ENCODE data around the gene APOBEC4. TPM values are rescaled to one million over a fixed set of nuclear protein-coding genes. Genes with fewer than 3 reads are reported as not detected.
A peak's percentile ranks its signal among the peaks of the same experiment; 100 is the strongest.

APOBEC4 gene
- total and polyA plus RNA-seq, 4 donors = 1.4 to 5.3 (median 3.1) TPM

DNA sequence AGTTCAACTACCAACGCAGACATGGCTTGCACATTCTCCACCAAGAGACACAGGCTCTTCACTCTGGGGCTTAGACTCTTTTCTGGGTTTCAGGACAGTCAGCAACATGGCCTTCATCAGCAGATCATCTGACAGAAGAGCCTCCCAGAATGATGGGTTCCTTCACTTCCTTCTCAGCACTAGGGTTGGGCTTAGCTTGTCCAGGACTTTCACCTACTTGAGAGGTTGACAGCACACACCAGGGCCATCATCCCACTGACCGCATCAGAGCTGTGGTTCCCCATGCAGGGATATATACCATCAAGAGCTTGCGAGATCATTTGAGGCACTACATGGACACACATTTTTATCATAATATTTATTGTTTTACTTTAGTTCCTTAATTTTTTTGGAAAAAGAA lies 52.5 kb downstream of the APOBEC4 start:
- H3K27ac ChIP-seq (ENCODE audit: low read depth in 1 of 2, low read length in 1 of 2) = peak overlapping the region in 1 of 2 donors; percentile 48
- no peak overlapping the region for H3K9ac ChIP-seq (ENCODE audit: insufficient read depth in 1 of 2, low read length in 2 of 2)
- H3K36me3 ChIP-seq (ENCODE audit: control insufficient read depth in 4 of 4, insufficient read depth in 4 of 4, low read length in 4 of 4) = no peaks in the 10 kb centered on the region
- TF ChIP-seq, protein P1, sequence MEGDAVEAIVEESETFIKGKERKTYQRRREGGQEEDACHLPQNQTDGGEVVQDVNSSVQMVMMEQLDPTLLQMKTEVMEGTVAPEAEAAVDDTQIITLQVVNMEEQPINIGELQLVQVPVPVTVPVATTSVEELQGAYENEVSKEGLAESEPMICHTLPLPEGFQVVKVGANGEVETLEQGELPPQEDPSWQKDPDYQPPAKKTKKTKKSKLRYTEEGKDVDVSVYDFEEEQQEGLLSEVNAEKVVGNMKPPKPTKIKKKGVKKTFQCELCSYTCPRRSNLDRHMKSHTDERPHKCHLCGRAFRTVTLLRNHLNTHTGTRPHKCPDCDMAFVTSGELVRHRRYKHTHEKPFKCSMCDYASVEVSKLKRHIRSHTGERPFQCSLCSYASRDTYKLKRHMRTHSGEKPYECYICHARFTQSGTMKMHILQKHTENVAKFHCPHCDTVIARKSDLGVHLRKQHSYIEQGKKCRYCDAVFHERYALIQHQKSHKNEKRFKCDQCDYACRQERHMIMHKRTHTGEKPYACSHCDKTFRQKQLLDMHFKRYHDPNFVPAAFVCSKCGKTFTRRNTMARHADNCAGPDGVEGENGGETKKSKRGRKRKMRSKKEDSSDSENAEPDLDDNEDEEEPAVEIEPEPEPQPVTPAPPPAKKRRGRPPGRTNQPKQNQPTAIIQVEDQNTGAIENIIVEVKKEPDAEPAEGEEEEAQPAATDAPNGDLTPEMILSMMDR (IDR thresholded peaks at IDR 0.05; ENCODE audit: control extremely low read depth, extremely low read depth) = no peak
- H3K4me1 ChIP-seq (ENCODE audit: control insufficient read depth in 5 of 5, insufficient read depth in 5 of 5, low read length in 5 of 5) = peaks cover 0 to 11% (median 3%) of the 10 kb centered on the region in 5 donors
- H3K9me3 ChIP-seq (ENCODE audit: control insufficient read depth in 4 of 4, insufficient read depth in 3 of 4, low read length in 3 of 4) = peaks cover 0 to 2% (median 0%) of the 10 kb centered on the region in 4 donors
- H3K4me3 ChIP-seq = no peak overlapping the region
- WGBS, 2 donors = 82 to 93% methylated on average over 3 of the region's 3 CpGs
- ATAC-seq (ENCODE audit: insufficient read depth, low FRiP score) (no peak), DNase-seq (no peak)
- H3K27me3 ChIP-seq (ENCODE audit: control insufficient read depth in 3 of 3, insufficient read depth in 3 of 3, low read length in 2 of 3) = no peaks in the 10 kb centered on the region

DNA sequence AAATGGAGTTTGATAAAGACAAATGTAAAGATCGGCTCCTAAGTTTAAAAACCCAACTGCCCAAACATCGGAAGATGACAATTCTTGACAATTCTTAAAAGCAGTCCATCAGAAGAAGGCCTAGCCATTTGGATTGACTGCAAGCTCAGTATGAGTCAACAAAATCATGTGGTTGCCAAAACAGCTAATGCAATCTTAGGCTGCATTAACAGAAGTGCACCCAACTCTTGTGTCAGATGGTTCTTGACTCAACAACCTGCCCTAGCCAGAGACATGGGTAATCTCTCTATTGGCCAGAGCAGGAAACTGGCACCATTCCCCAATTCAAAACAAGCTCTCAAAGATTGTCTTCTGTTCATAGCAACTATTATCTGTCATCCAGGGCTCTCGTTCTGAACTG lies 53.0 kb downstream of the APOBEC4 start:
- Histone ChIP-seq H3K9ac (ENCODE audit: insufficient read depth in 1 of 2, low read length in 2 of 2) (no peak overlapping the region), H3K4me3 (no peak overlapping the region), H3K27ac (ENCODE audit: low read depth in 1 of 2, low read length in 1 of 2) (no peak overlapping the region), H3K9me3 (ENCODE audit: control insufficient read depth in 4 of 4, insufficient read depth in 3 of 4, low read length in 3 of 4) (peaks cover 0 to 2% (median 0%) of the 10 kb centered on the region in 4 donors), H3K4me1 (ENCODE audit: control insufficient read depth in 5 of 5, insufficient read depth in 5 of 5, low read length in 5 of 5) (peaks cover 0 to 11% (median 3%) of the 10 kb centered on the region in 5 donors), H3K36me3 (ENCODE audit: control insufficient read depth in 4 of 4, insufficient read depth in 4 of 4, low read length in 4 of 4) (no peaks in the 10 kb centered on the region), H3K27me3 (ENCODE audit: control insufficient read depth in 3 of 3, insufficient read depth in 3 of 3, low read length in 2 of 3) (no peaks in the 10 kb centered on the region)
- TF ChIP-seq, protein P1 (IDR thresholded peaks at IDR 0.05; ENCODE audit: control extremely low read depth, extremely low read depth) = no peak
- peak; percentile 61 for ATAC-seq (ENCODE audit: insufficient read depth, low FRiP score)
- no peak for DNase-seq
- WGBS, 2 donors = 69 to 82% methylated on average over 3 of the region's 3 CpGs

DNA sequence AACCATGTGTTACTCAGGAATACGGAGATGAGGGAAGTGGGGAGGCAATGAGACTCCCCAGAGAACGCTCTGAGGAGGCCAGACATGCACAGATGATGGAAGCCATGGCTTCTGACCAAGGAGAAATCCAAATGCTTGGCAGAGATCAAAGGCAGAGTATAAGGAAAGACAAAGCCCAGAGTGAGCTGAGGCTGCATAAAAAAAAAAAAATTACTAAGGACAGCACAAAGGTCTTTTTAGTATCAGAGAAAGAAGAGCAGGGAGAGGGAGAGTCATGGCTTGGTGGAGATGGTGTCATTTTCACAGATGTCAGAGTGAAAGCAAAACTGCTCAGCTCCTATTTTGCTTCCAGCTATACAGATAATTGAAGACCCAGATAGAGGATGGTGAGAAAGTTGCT lies 54.7 kb downstream of the APOBEC4 start:
- ATAC-seq (ENCODE audit: insufficient read depth, low FRiP score) = no peak
- no peak overlapping the region for H3K27ac ChIP-seq (ENCODE audit: low read depth in 1 of 2, low read length in 1 of 2)
- WGBS, 2 donors = 62 to 78% methylated on average over 2 of the region's 2 CpGs
- H3K9me3 ChIP-seq (ENCODE audit: control insufficient read depth in 4 of 4, insufficient read depth in 3 of 4, low read length in 3 of 4) = peaks cover 0 to 2% (median 0%) of the 10 kb centered on the region in 4 donors
- H3K9ac ChIP-seq (ENCODE audit: insufficient read depth in 1 of 2, low read length in 2 of 2) = no peak overlapping the region
- H3K4me1 ChIP-seq (ENCODE audit: control insufficient read depth in 5 of 5, insufficient read depth in 5 of 5, low read length in 5 of 5) = peaks cover 0 to 11% (median 3%) of the 10 kb centered on the region in 5 donors
- H3K4me3 ChIP-seq = no peak overlapping the region
- TF ChIP-seq, protein P1 (IDR thresholded peaks at IDR 0.05; ENCODE audit: control extremely low read depth, extremely low read depth) = no peak
- DNase-seq = peak in 1 of 3 donors; percentile 37
- no peaks in the 10 kb centered on the region for H3K27me3 ChIP-seq (ENCODE audit: control insufficient read depth in 3 of 3, insufficient read depth in 3 of 3, low read length in 2 of 3)
- no peaks in the 10 kb centered on the region for H3K36me3 ChIP-seq (ENCODE audit: control insufficient read depth in 4 of 4, insufficient read depth in 4 of 4, low read length in 4 of 4)

All from lung (tissue), 12 donors.